Heart left ventricle (tissue), 16 donors: Measurements from ENCODE around the gene TNFAIP2. TPM values are rescaled to one million over a fixed set of nuclear protein-coding genes. Genes with fewer than 3 reads are reported as not detected.

Experiments
- ATAC-seq, 4 donors: fragments of 200-7000 bp; cut with Tn5 transposase; one replicate each; pipeline ENCODE4 v1.9.1; 2020 to 2022; ENCODE audit warnings: moderate library complexity in 4 of 4, mild to moderate bottlenecking in 3 of 4, moderate number of reproducible peaks in 1 of 4
- DNase-seq, 5 donors: peaks; one replicate each; pipeline ENCODE4 v3.0.0-alpha.2; 2020
- H3K27ac ChIP-seq, 12 donors: fragments of 200-600 bp; sonication (generic) in 4 of 12; one replicate each; pipeline versions ENCODE4 v1.5.0 to v1.8.0; 2016 to 2022; ENCODE audit warnings: mild to moderate bottlenecking in 2 of 12
- H3K27me3 ChIP-seq, 9 donors: fragments of 200-600 bp; sonication (generic) in 2 of 9; one replicate each; pipeline versions ENCODE4 v1.5.1 to v1.8.0; 2016 to 2022; ENCODE audit warnings: mild to moderate bottlenecking in 3 of 9
- H3K36me3 ChIP-seq, 9 donors: fragments of 200-600 bp; sonication (generic) in 2 of 9; one replicate each; pipeline versions ENCODE4 v1.5.0 to v1.8.0; 2018 to 2022; ENCODE audit warnings: mild to moderate bottlenecking in 2 of 9
- H3K4me1 ChIP-seq, 12 donors: fragments of 200-600 bp; sonication (generic) in 4 of 12; one replicate each; pipeline versions ENCODE4 v1.5.0 to v1.8.0; 2016 to 2022; ENCODE audit warnings: mild to moderate bottlenecking in 3 of 12
- H3K4me3 ChIP-seq, 12 donors: fragments of 200-600 bp; sonication (generic) in 4 of 12; one replicate each; pipeline versions ENCODE4 v1.5.0 to v1.8.0; 2017 to 2022; ENCODE audit warnings: mild to moderate bottlenecking in 9 of 12, moderate library complexity in 4 of 12
- H3K9me3 ChIP-seq, 12 donors: fragments of 200-600 bp; sonication (generic) in 4 of 12; one replicate each; pipeline versions ENCODE4 v1.5.0 to v1.8.0; 2016 to 2022; ENCODE audit warnings: mild to moderate bottlenecking in 1 of 12
- POLR2A ChIP-seq, 2 donors: fragments of 450-650 bp; IDR thresholded peaks; one replicate each; pipeline ENCODE4 v1.6.1; 2017; ENCODE audit warnings: antibody characterized with exemption in 2 of 2, mild to moderate bottlenecking in 2 of 2, moderate library complexity in 2 of 2
- WGBS, 4 donors: extraction: QIAGEN DNeasy Blood & Tissue Kit in 2 of 4; methylation state at CpG; one replicate each; pipeline versions ENCODE4 v1.1.5 to v1.1.7; 2013 to 2018; 5-methylcytosine and 5-hydroxymethylcytosine counted together
- intact Hi-C, 10 donors: fragments of 100-400 bp; cut with DNase I; formaldehyde crosslinking; loops; one replicate each; pipeline versions ENCODE4 v1.11.1 to v1.14.2; 2022
- polyA plus RNA-seq, 2 donors: library from polyadenylated mRNA; stranded (reverse); fragments of 200-250 nt; gene quantifications; one replicate each; pipeline ENCODE4 v1.2.3, GENCODE V29; 2013
- total RNA-seq, 9 donors: library from RNA; depleted of rRNA in 2 of 9; stranded (reverse); fragments of >200 nt in 2 of 9; fragmentation: NEBNext Ultra II Directional in 3 of 9; extraction: Animal tissue kit (Norgen Biotek cat#: 25700) in 3 of 9; gene quantifications; one replicate each; pipeline versions ENCODE4 v1.1.0 to v1.2.4, GENCODE V29; 2016 to 2023
- TF ChIP-seq, protein P1 (sequence below), 12 donors: fragments of 200-600 bp; sonication (generic) in 4 of 12; IDR thresholded peaks; one replicate each; pipeline versions ENCODE4 v1.5.0 to v1.8.0; 2018 to 2022; ENCODE audit warnings: antibody characterized with exemption in 12 of 12, mild to moderate bottlenecking in 5 of 12
- donor health status: ischemic (EF 13 %, LVEDD 7.1; RV severe dilation, severe dysfunction).
- donor health status: healthy with polysubstance abuse.
- donor health status: DM: no; HTN: yes; CAD: no.
- donor health status: DM: no; HTN: no; CAD: no.
- donor health status: ischemic (EF 25% LVEDD 6.9; RV normal size, moderate dysfunction).
- donor health status: ischemic (EF 25% LVEDD 5.7; RV mildly dilated, moderate dysfunction).
- donor health status: healthy.
- donor health status: DM: yes; HTN: yes; CAD: no.
- donor health status: ischemic (EF 35%, LVEDD 5.7; RV mildly dilated, moderate dysfunction).
- donor health status: nonischemic (EF 11% LVEDD 7.7; RV severe dilation, severe dysfunction).
- donor health status: DM: yes; HTN: yes; CAD: no.
- donor health status: PGD.
- donor health status: ischemic (EF 29% LVEDD 5.4; RV normal size, mild dysfunction).
- donor health status: nonischemic (EF 23%, LVEDD 6.1; RV moderate dilation, normal function).

Gene TNFAIP2
- total and polyA plus RNA-seq, 11 donors = 22.0 to 253 (median 33.5) TPM

DNA sequence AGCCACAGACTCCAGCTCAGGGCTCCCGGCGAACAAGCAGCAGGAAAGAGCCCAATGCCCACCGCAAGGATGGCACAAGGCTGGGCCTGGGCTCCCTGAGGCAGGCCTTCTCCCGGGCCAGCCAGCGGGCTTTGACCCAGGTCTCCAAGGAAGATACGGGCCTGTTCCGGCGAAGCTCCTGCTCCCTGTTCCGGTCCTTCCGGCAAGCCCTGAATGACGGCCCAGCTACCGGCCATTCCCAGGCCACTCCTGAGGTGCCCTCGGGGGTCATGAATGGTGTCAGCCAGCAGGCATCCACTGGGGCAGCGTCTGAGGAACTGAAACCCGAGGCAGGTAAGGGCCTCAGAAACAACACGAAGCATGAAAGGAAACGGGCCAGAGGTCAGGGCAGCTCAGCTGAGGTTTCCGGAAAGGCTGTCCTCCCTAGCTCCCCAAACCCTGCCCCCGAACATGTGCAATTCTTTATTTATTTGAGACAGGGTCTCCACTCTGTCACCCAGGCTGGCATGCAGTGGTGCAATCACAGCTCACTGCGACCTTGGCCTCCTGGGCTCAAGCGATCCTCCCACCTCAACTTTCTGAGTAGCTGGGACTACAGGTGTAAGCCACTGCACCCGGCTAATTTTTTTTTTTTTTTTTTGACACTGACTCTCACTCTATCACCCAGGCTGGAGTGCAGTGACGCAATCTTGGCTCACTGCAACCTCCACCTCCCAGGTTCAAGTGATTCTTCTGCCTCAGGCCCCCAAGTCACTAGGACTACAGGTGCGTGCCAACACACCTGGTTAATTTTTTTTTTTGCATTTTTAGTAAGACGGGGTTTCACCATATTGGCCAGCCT, 22.8 kb upstream of the TNFAIP2 start:
- 84 to 95% (median 89%) methylated on average over 20 to 25 of the region's 25 CpGs for WGBS, 4 donors
- Histone ChIP-seq H3K27me3 (peaks cover 17 to 72% (median 44%) of the 10 kb centered on the region in 9 donors), H3K4me1 (peaks cover 0 to 36% (median 22%) of the 10 kb centered on the region in 12 donors), H3K36me3 (no peaks in the 10 kb centered on the region), H3K4me3 (no peak overlapping the region), H3K27ac (no peak overlapping the region), H3K9me3 (no peaks in the 10 kb centered on the region)
- intact Hi-C loops = loop anchor here in 1 of 10 donors (2.0 to 10.0 kb wide), 2 partner anchors 42 to 84 kb away; no protein-coding TSS in a partner anchor
- DNase-seq (peak in 1 of 5 donors; percentile 52), ATAC-seq (no peak)
- TF ChIP-seq, protein P1, sequence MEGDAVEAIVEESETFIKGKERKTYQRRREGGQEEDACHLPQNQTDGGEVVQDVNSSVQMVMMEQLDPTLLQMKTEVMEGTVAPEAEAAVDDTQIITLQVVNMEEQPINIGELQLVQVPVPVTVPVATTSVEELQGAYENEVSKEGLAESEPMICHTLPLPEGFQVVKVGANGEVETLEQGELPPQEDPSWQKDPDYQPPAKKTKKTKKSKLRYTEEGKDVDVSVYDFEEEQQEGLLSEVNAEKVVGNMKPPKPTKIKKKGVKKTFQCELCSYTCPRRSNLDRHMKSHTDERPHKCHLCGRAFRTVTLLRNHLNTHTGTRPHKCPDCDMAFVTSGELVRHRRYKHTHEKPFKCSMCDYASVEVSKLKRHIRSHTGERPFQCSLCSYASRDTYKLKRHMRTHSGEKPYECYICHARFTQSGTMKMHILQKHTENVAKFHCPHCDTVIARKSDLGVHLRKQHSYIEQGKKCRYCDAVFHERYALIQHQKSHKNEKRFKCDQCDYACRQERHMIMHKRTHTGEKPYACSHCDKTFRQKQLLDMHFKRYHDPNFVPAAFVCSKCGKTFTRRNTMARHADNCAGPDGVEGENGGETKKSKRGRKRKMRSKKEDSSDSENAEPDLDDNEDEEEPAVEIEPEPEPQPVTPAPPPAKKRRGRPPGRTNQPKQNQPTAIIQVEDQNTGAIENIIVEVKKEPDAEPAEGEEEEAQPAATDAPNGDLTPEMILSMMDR (IDR thresholded peaks at IDR 0.05) = no peak

DNA sequence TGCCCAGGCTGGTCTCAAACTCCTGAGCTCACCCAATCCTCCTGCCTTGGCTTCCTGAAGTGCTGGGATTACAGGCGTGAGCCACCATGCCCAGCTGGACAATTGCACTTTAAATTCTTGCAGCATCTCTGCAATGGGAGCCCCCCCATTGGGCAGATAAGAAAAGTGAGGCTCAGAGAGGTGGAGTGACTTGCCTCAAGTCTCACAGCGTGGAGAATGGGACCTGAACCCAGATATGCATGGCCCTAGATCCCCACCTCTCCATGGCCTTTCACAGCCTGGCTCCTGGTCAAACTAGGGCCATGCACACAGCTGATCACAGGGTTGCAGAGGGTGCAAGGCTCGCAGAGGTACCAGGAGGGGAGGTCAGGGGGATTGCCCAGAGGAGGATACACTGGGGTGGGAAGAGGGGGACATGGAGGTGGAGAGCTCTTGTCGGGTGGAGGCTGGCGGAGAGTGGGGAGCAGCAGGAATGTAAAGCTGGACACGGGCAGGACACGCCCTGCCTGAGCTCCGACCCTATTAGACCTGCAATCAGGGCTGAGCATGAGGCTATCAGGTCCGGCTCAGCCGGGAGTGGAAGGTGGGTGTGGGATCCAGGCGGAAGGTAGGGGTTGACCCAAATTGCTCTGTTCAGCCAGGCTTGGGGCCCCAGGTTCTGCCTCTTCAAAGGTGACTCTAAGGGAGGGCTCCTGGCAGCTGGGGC, 21.9 kb upstream of the TNFAIP2 start:
- WGBS, 4 donors = 93 to 97% (median 95%) methylated on average over 10 to 11 of the region's 11 CpGs
- DNase-seq = peak in 1 of 5 donors; percentile 42
- H3K27me3 ChIP-seq = peaks cover 17 to 72% (median 44%) of the 10 kb centered on the region in 9 donors

DNA sequence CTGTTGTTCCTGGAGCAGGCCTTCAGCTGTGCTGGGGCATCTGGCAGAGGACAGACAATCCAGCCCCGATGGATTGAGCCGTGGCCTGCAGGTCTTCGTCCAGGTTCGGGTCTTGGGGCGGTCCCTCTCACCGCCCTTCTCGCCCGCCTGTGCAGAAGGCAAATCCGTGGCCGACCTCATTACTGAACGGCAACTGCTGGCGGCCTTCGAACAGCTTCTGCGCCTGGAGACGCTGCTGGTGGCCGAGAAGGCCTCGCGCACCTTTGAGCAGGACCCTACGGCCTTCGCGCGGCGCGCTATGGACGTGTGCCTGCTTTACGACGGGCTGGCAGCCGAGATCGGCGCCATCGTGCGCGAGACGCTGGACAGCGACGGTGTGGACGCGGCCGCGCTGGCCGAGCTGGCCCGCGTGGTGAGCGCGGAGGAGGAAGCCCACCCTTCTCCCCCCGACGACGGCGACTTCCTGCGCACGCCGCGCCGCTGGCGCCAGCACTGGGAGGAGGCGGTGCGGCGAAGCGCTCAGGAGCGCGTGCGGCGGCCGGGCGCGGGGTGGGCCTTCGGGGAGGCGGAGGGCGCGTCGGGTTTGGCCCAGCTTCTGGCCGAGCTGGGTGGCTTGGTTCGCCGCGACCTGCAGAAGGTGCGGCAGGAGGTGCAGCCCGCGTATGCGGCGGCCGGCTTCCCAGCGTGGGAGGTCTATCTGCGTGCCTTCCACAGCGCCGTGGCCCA, 21.1 kb upstream of the TNFAIP2 start:
- intact Hi-C loops = loop anchor here in 1 of 10 donors (2.0 to 10.0 kb wide), 2 partner anchors 41 to 83 kb away; no protein-coding TSS in a partner anchor
- 18 to 33% (median 22%) methylated on average over 56 to 85 of the region's 85 CpGs for WGBS, 4 donors
- Histone ChIP-seq H3K27ac (no peak overlapping the region), H3K4me3 (peak overlapping the region in 6 of 12 donors; percentile 9 to 21 (median 18)), H3K36me3 (no peaks in the 10 kb centered on the region), H3K9me3 (no peaks in the 10 kb centered on the region), H3K4me1 (peaks cover 0 to 36% (median 22%) of the 10 kb centered on the region in 12 donors), H3K27me3 (peaks cover 17 to 72% (median 44%) of the 10 kb centered on the region in 9 donors)
- TF ChIP-seq, protein P1 (IDR thresholded peaks at IDR 0.05) = no peak
- no peak for TF ChIP-seq POLR2A (IDR thresholded peaks at IDR 0.05)
- DNase-seq (peak in 2 of 5 donors; percentile 8 to 65), ATAC-seq (peak in 1 of 4 donors; percentile 19)

More for the DNA sequence above, 21.9 kb upstream of the TNFAIP2 start:
- no peaks in the 10 kb centered on the region for H3K36me3 ChIP-seq
- no peak for ATAC-seq
- intact Hi-C loops = loop anchor here in 1 of 10 donors (2.0 to 10.0 kb wide), 2 partner anchors 41 to 83 kb away; no protein-coding TSS in a partner anchor
- no peak overlapping the region for H3K4me3 ChIP-seq
- TF ChIP-seq, protein P1 (IDR thresholded peaks at IDR 0.05) = no peak
- no peak for TF ChIP-seq POLR2A (IDR thresholded peaks at IDR 0.05)
- H3K27ac ChIP-seq = no peak overlapping the region
- H3K4me1 ChIP-seq = peaks cover 0 to 36% (median 22%) of the 10 kb centered on the region in 12 donors
- no peaks in the 10 kb centered on the region for H3K9me3 ChIP-seq
